Activated T-cell treated with anti-CD3 and anti-CD28 coated beads, Interleukin-2, amount 50 U/mL, for 48 hours (primary cell): ENCODE results near the gene PPP1R14B.

ENCODE experiments used
- DNase-seq, 2 experiments: peaks; one replicate each; pipeline ENCODE4 v3.0.0-alpha.2; 2020

Gene PPP1R14B

GRCh38 chr11:64245401-64245796 is 1.3 kb downstream of the PPP1R14B start:
- DNase-seq, result no peak

GRCh38 chr11:64244966-64245365 is 1.8 kb downstream of the PPP1R14B start:
- no peak for DNase-seq

GRCh38 chr11:64244107-64244506 is 2.6 kb downstream of the PPP1R14B start:
- no peak for DNase-seq

GRCh38 chr11:64243236-64243854 is 3.4 kb downstream of the PPP1R14B start:
- DNase-seq, result no peak

- no peak for DNase-seq
Observed at GRCh38 chr11:64241491-64242374, 5.0 kb downstream of the PPP1R14B start.

- peak; percentile 100 for DNase-seq
Observed at GRCh38 chr11:64241241-64241490, 5.6 kb downstream of the PPP1R14B start.

GRCh38 chr11:64240435-64241240 is 6.1 kb downstream of the PPP1R14B start, which contains the start of gene FKBP2:
FKBP2 (plus strand) TSS chr11:64241095; CDS start chr11:64242388, 1,293 bp downstream.
- DNase-seq, result peak; percentile 98 to 99

GRCh38 chr11:64239662-64240434 is 6.9 kb downstream of the PPP1R14B start:
- DNase-seq, result no peak

- DNase-seq, result no peak
Observed at GRCh38 chr11:64238999-64239398, 7.7 kb downstream of the PPP1R14B start.

GRCh38 chr11:64238076-64238475 is 8.7 kb downstream of the PPP1R14B start:
- no peak for DNase-seq

- no peak for DNase-seq
Observed at GRCh38 chr11:64237484-64237951, 9.2 kb downstream of the PPP1R14B start.

- DNase-seq, result no peak
Observed at GRCh38 chr11:64235437-64236161, 11.1 kb downstream of the PPP1R14B start.

- peak; percentile 65 to 77 for DNase-seq
Observed at GRCh38 chr11:64234647-64235379, 11.9 kb downstream of the PPP1R14B start.

GRCh38 chr11:64233913-64234586 is 12.7 kb downstream of the PPP1R14B start, which contains the start of gene VEGFB:
VEGFB (plus strand) TSS chr11:64234584; CDS start chr11:64234834, 250 bp downstream.
- DNase-seq, result peak; percentile 74 to 80

- DNase-seq, result no peak
Observed at GRCh38 chr11:64232967-64233315, 13.8 kb downstream of the PPP1R14B start.

GRCh38 chr11:64232182-64232966 is 14.4 kb downstream of the PPP1R14B start:
- no peak for DNase-seq

GRCh38 chr11:64231546-64231945 is 15.2 kb downstream of the PPP1R14B start:
- no peak for DNase-seq

- no peak for DNase-seq
Observed at GRCh38 chr11:64230985-64231365, 15.8 kb downstream of the PPP1R14B start.

GRCh38 chr11:64230171-64230984 is 16.4 kb downstream of the PPP1R14B start, which contains the start of gene DNAJC4:
DNAJC4 (plus strand) TSS chr11:64230548; CDS start chr11:64230855, 307 bp downstream.
- DNase-seq, result peak; percentile 90 to 93
